DND-41 (cell line): ENCODE measurements around the gene CTNNBL1.

Source experiments
- CTCF ChIP-seq: IDR thresholded peaks from 2 replicates; pipeline ENCODE4 v1.5.1; 2012; ENCODE audit warnings: borderline replicate concordance, low read length, moderate library complexity, mild to moderate bottlenecking; ENCODE audit not compliant: poor library complexity, severe bottlenecking; ENCODE audit errors: extremely low read depth
- EZH2 ChIP-seq: IDR thresholded peaks from 3 replicates; pipeline ENCODE4 v1.6.1; 2012; ENCODE audit warnings: borderline replicate concordance, low read depth, mild to moderate bottlenecking, moderate library complexity, low read length, inconsistent platforms; ENCODE audit not compliant: severe bottlenecking

- TF ChIP-seq CTCF (no peak), EZH2 (no peak)
Observed at GRCh38 chr20:37894454-37894853, 200.6 kb downstream of the CTNNBL1 start.
